GM19328 (cell line): Measurements from ENCODE around the gene MDFIC2.
"Not testable (repeated sequence)": the region's sequence is repeated elsewhere in the genome, so short reads cannot be mapped to it uniquely, and the experiment has no call there.

Experiments used
- ATAC-seq: cut with Tn5 transposase; IDR thresholded peaks from one replicate; pipeline ENCODE4 v1.9.1; 2021; ENCODE audit warnings: mild to moderate bottlenecking, moderate library complexity; ENCODE audit not compliant: unreplicated experiment

Gene MDFIC2

GRCh38 chr3:70261283-70261682 lies 51.2 kb downstream of the MDFIC2 start:
- no peak for ATAC-seq

- ATAC-seq, result no peak
Observed at GRCh38 chr3:70256566-70256965, 55.9 kb downstream of the MDFIC2 start.

- no peak for ATAC-seq
Observed at GRCh38 chr3:70250492-70250891, 61.9 kb downstream of the MDFIC2 start.

- no peak for ATAC-seq
Observed at GRCh38 chr3:70249509-70250160, 62.8 kb downstream of the MDFIC2 start.

GRCh38 chr3:70248856-70249255 lies 63.6 kb downstream of the MDFIC2 start:
- ATAC-seq, result no peak

- ATAC-seq, result no peak
Observed at GRCh38 chr3:70247955-70248354, 64.5 kb downstream of the MDFIC2 start.

GRCh38 chr3:70245746-70246525 lies 66.5 kb downstream of the MDFIC2 start:
- no peak for ATAC-seq

GRCh38 chr3:70244422-70244821 lies 68.0 kb downstream of the MDFIC2 start:
- no peak for ATAC-seq

GRCh38 chr3:70242297-70242882 lies 70.0 kb downstream of the MDFIC2 start:
- no peak for ATAC-seq

- no peak for ATAC-seq
Observed at GRCh38 chr3:70233812-70234211, 78.6 kb downstream of the MDFIC2 start.

- no peak for ATAC-seq
Observed at GRCh38 chr3:70233112-70233511, 79.3 kb downstream of the MDFIC2 start.

GRCh38 chr3:70231266-70231701 lies 81.2 kb downstream of the MDFIC2 start:
- ATAC-seq, result no peak

- ATAC-seq, result no peak
Observed at GRCh38 chr3:70227437-70227836, 85.0 kb downstream of the MDFIC2 start.

- ATAC-seq, result no peak
Observed at GRCh38 chr3:70225146-70225545, 87.3 kb downstream of the MDFIC2 start.

GRCh38 chr3:70224337-70224736 lies 88.1 kb downstream of the MDFIC2 start:
- ATAC-seq, result no peak

GRCh38 chr3:70218471-70218870 lies 94.0 kb downstream of the MDFIC2 start:
- no peak for ATAC-seq

- ATAC-seq, result not testable (repeated sequence)
Observed at GRCh38 chr3:70211274-70211673, 101.2 kb downstream of the MDFIC2 start.

GRCh38 chr3:70201975-70202374 lies 110.5 kb downstream of the MDFIC2 start:
- ATAC-seq, result no peak

- no peak for ATAC-seq
Observed at GRCh38 chr3:70189884-70190473, 122.5 kb downstream of the MDFIC2 start.

GRCh38 chr3:70186221-70186620 lies 126.2 kb downstream of the MDFIC2 start:
- no peak for ATAC-seq

- no peak for ATAC-seq
Observed at GRCh38 chr3:70185661-70186060, 126.8 kb downstream of the MDFIC2 start.
